ENCODE data around the gene KSR2. TPM values are rescaled to one million over a fixed set of nuclear protein-coding genes. Genes with fewer than 3 reads are reported as not detected.

The KSR2 gene
- total RNA-seq, 1 experiment from 2014 or later = not detected

- DNase-seq (ENCODE audit: low spot score) = no peak
- intact Hi-C loops (cut with micrococcal nuclease; ENCODE audit: unreplicated experiment) = no loop called here
- Histone ChIP-seq H3K9me3 (ENCODE audit: low read depth, low read length, poor library complexity, severe bottlenecking) (no peaks in the 10 kb centered on the region), H3K27ac (ENCODE audit: low read depth, low read length, poor library complexity, severe bottlenecking) (no peak overlapping the region), H3K4me3 (ENCODE audit: low read depth, low read length, poor library complexity, severe bottlenecking) (no peak overlapping the region), H3K4me1 (ENCODE audit: insufficient read depth, low read length, poor library complexity, severe bottlenecking) (no peaks in the 10 kb centered on the region), H3K27me3 (replicated peaks; ENCODE audit: insufficient read depth, low read depth, low read length, poor library complexity) (peaks cover 40% of the 10 kb centered on the region), H3K36me3 (ENCODE audit: insufficient read depth, low read length, poor library complexity, severe bottlenecking) (no peaks in the 10 kb centered on the region)
- CTCF ChIA-PET = no interaction called here
- TF ChIP-seq, protein P1, sequence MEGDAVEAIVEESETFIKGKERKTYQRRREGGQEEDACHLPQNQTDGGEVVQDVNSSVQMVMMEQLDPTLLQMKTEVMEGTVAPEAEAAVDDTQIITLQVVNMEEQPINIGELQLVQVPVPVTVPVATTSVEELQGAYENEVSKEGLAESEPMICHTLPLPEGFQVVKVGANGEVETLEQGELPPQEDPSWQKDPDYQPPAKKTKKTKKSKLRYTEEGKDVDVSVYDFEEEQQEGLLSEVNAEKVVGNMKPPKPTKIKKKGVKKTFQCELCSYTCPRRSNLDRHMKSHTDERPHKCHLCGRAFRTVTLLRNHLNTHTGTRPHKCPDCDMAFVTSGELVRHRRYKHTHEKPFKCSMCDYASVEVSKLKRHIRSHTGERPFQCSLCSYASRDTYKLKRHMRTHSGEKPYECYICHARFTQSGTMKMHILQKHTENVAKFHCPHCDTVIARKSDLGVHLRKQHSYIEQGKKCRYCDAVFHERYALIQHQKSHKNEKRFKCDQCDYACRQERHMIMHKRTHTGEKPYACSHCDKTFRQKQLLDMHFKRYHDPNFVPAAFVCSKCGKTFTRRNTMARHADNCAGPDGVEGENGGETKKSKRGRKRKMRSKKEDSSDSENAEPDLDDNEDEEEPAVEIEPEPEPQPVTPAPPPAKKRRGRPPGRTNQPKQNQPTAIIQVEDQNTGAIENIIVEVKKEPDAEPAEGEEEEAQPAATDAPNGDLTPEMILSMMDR (conservative IDR thresholded peaks at IDR 0.05; ENCODE audit: low read depth, low read length) = no peak
- no peak for TF ChIP-seq EZH2 (IDR thresholded peaks at IDR 0.05; ENCODE audit: borderline replicate concordance, low read depth, low read length, poor library complexity, severe bottlenecking)
- POLR2A ChIA-PET (ENCODE audit: low non-redundant PET) = no interaction called here
- no TSS peak for BruUV-seq (replicated peaks)
Observed at GRCh38 chr12:117662620-117663395, 306.0 kb downstream of the KSR2 start.

GRCh38 chr12:117662220-117662619 lies 306.6 kb downstream of the KSR2 start:
- POLR2A ChIA-PET (ENCODE audit: low non-redundant PET) = no interaction called here
- intact Hi-C loops (cut with micrococcal nuclease; ENCODE audit: unreplicated experiment) = no loop called here

DNA sequence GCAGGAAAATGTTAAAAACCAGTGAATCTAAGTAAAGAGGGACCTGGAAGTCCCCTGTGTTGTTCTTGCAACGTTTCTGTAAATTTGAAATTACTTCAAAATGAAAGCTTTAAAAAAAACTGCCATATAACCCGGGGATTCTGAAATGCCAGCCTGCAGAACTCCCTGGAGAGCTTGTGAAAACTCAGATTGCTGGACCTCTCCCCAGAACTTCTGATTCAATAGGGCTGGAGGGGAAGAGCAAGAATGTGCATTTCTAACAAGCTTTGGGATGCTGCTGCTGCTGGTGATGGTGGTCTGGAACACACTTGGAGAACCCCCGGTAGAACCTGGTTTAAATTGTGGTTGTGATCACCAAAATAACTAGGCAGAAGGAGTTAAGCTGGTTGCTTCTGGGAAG lies 307.3 kb downstream of the KSR2 start:
- no peaks in the 10 kb centered on the region for H3K9me3 ChIP-seq (ENCODE audit: low read depth, low read length, poor library complexity, severe bottlenecking)
- no TSS peak for BruUV-seq (replicated peaks)
- H3K36me3 ChIP-seq (ENCODE audit: insufficient read depth, low read length, poor library complexity, severe bottlenecking) = no peaks in the 10 kb centered on the region
- POLR2A ChIA-PET (ENCODE audit: low non-redundant PET) = no interaction called here
- H3K4me3 ChIP-seq (ENCODE audit: low read depth, low read length, poor library complexity, severe bottlenecking) = no peak overlapping the region
- intact Hi-C loops (cut with micrococcal nuclease; ENCODE audit: unreplicated experiment) = no loop called here
- CTCF ChIA-PET = no interaction called here
- no peak for DNase-seq (ENCODE audit: low spot score)
- no peak overlapping the region for H3K27ac ChIP-seq (ENCODE audit: low read depth, low read length, poor library complexity, severe bottlenecking)
- TF ChIP-seq, protein P1 (conservative IDR thresholded peaks at IDR 0.05; ENCODE audit: low read depth, low read length) = no peak
- TF ChIP-seq EZH2 (IDR thresholded peaks at IDR 0.05; ENCODE audit: borderline replicate concordance, low read depth, low read length, poor library complexity, severe bottlenecking) = no peak
- no peaks in the 10 kb centered on the region for H3K4me1 ChIP-seq (ENCODE audit: insufficient read depth, low read length, poor library complexity, severe bottlenecking)
- H3K27me3 ChIP-seq (replicated peaks; ENCODE audit: insufficient read depth, low read depth, low read length, poor library complexity) = peaks cover 27% of the 10 kb centered on the region

More at GRCh38 chr12:117662220-117662619, 306.6 kb downstream of the KSR2 start:
- DNase-seq (ENCODE audit: low spot score) = no peak
- no peak overlapping the region for H3K4me3 ChIP-seq (ENCODE audit: low read depth, low read length, poor library complexity, severe bottlenecking)
- no peak overlapping the region for H3K27ac ChIP-seq (ENCODE audit: low read depth, low read length, poor library complexity, severe bottlenecking)
- H3K4me1 ChIP-seq (ENCODE audit: insufficient read depth, low read length, poor library complexity, severe bottlenecking) = no peaks in the 10 kb centered on the region
- peaks cover 34% of the 10 kb centered on the region for H3K27me3 ChIP-seq (replicated peaks; ENCODE audit: insufficient read depth, low read depth, low read length, poor library complexity)
- BruUV-seq (replicated peaks) = no TSS peak
- no peaks in the 10 kb centered on the region for H3K9me3 ChIP-seq (ENCODE audit: low read depth, low read length, poor library complexity, severe bottlenecking)
- CTCF ChIA-PET = no interaction called here
- TF ChIP-seq EZH2 (IDR thresholded peaks at IDR 0.05; ENCODE audit: borderline replicate concordance, low read depth, low read length, poor library complexity, severe bottlenecking) = no peak
- TF ChIP-seq, protein P1 (conservative IDR thresholded peaks at IDR 0.05; ENCODE audit: low read depth, low read length) = no peak
- no peaks in the 10 kb centered on the region for H3K36me3 ChIP-seq (ENCODE audit: insufficient read depth, low read length, poor library complexity, severe bottlenecking)

Data from A673 (cell line).